WTC11 (cell line): ENCODE data around the gene MAP3K7. TPM values are rescaled to one million over a fixed set of nuclear protein-coding genes. Genes with fewer than 3 reads are reported as not detected.

Experiments used
- ATAC-seq: fragments of 200-7000 bp; cut with Tn5 transposase; 2 replicates; pipeline ENCODE4 v1.10.0; 2021; ENCODE audit warnings: mild to moderate bottlenecking, moderate library complexity
- CTCF ChIA-PET: fragments of 300-600 bp; sonication (Branson Sonifier 250); formaldehyde crosslinking; loops from one replicate; lab custom pipeline; 2021; ENCODE audit warnings: antibody characterized with exemption; lab: Charles Lee
- POLR2A ChIA-PET: fragments of 350-600 bp; sonication (Branson Sonifier 250); formaldehyde crosslinking; loops from one replicate; lab custom pipeline; 2021; ENCODE audit warnings: antibody characterized with exemption; lab: Charles Lee
- DNase-seq: peaks from one replicate; pipeline ENCODE4 v3.0.0; 2021; ENCODE audit warnings: low spot score
- H3K27ac Mint-ChIP-seq: 2 replicates; pipeline ENCODE4 v1.8.0; 2021; ENCODE audit warnings: mixed read lengths
- H3K27me3 Mint-ChIP-seq: 2 replicates; pipeline ENCODE4 v1.8.0; 2021; ENCODE audit warnings: low read depth, mild to moderate bottlenecking, moderate library complexity, mixed read lengths
- H3K36me3 Mint-ChIP-seq: 2 replicates; pipeline ENCODE4 v1.8.0; 2021; ENCODE audit warnings: mixed read lengths
- H3K4me1 Mint-ChIP-seq: 2 replicates; pipeline ENCODE4 v1.8.0; 2022; ENCODE audit warnings: mixed read lengths
- H3K4me3 Mint-ChIP-seq: 2 replicates; pipeline ENCODE4 v1.8.0; 2021; ENCODE audit warnings: mild to moderate bottlenecking, moderate library complexity, mixed read lengths
- H3K9me3 Mint-ChIP-seq: 2 replicates; pipeline ENCODE4 v1.8.0; 2021; ENCODE audit warnings: mixed read lengths
- JAZF1 ChIP-seq: fragments of 250-450 bp; sonication (Bioruptor Pico); IDR thresholded peaks from 2 replicates; pipeline ENCODE4 v1.9.0; 2021; ENCODE audit warnings: moderate library complexity, mild to moderate bottlenecking, inconsistent platforms
- MXD4 ChIP-seq: fragments of 250-450 bp; sonication (Bioruptor Pico); IDR thresholded peaks from 2 replicates; pipeline ENCODE4 v1.8.0; 2021; ENCODE audit warnings: mild to moderate bottlenecking, moderate library complexity, borderline replicate concordance
- NR3C1 ChIP-seq: sonication (generic); formaldehyde crosslinking; conservative IDR thresholded peaks from 2 replicates; pipeline ENCODE4 v1.8.1; 2023; ENCODE audit warnings: low read depth, mild to moderate bottlenecking, missing genetic modification reagents
- OVOL2 ChIP-seq: fragments of 250-450 bp; sonication (Bioruptor Pico); IDR thresholded peaks from 2 replicates; pipeline ENCODE4 v1.9.0; 2021; ENCODE audit warnings: mild to moderate bottlenecking, borderline replicate concordance
- PRRX2 ChIP-seq: fragments of 250-450 bp; sonication (Bioruptor Pico); IDR thresholded peaks from 2 replicates; pipeline ENCODE4 v1.8.0; 2021; ENCODE audit warnings: mild to moderate bottlenecking
- TEAD1 ChIP-seq: sonication (generic); formaldehyde crosslinking; IDR thresholded peaks from 2 replicates; pipeline ENCODE4 v1.8.0; 2022; ENCODE audit warnings: mild to moderate bottlenecking, missing genetic modification reagents
- ZNF396 ChIP-seq: fragments of 250-450 bp; sonication (Bioruptor Pico); IDR thresholded peaks from 2 replicates; pipeline ENCODE4 v1.8.0; 2021; ENCODE audit warnings: mild to moderate bottlenecking, moderate library complexity, borderline replicate concordance
- total RNA-seq: library from RNA; stranded (reverse); gene quantifications from 3 replicates; pipeline ENCODE4 v1.2.3, GENCODE V29; 2021
- TF ChIP-seq, protein P1 (sequence below): fragments of 250-450 bp; sonication (Bioruptor Pico); IDR thresholded peaks from 2 replicates; pipeline ENCODE4 v1.9.0; 2021; ENCODE audit warnings: mild to moderate bottlenecking
- TF ChIP-seq, protein P2 (sequence below): sonication (generic); formaldehyde crosslinking; IDR thresholded peaks from 2 replicates; pipeline ENCODE4 v1.8.1; 2023; ENCODE audit warnings: mild to moderate bottlenecking, missing genetic modification reagents, borderline replicate concordance
- TF ChIP-seq, protein P3 (sequence below): sonication (generic); formaldehyde crosslinking; IDR thresholded peaks from 2 replicates; pipeline ENCODE4 v1.8.1; 2022; ENCODE audit warnings: low read depth, mild to moderate bottlenecking, moderate library complexity, missing genetic modification reagents, borderline replicate concordance
- TF ChIP-seq, protein P4 (sequence below): sonication (generic); formaldehyde crosslinking; IDR thresholded peaks from 2 replicates; pipeline ENCODE4 v1.8.1; 2022; ENCODE audit warnings: mild to moderate bottlenecking, moderate library complexity, missing genetic modification reagents
- TF ChIP-seq, protein P5 (sequence below): sonication (generic); formaldehyde crosslinking; IDR thresholded peaks from 2 replicates; pipeline ENCODE4 v1.8.1; 2023; ENCODE audit warnings: mild to moderate bottlenecking, moderate library complexity, missing genetic modification reagents
- TF ChIP-seq, protein P6 (sequence below): sonication (generic); formaldehyde crosslinking; IDR thresholded peaks from 2 replicates; pipeline ENCODE4 v1.8.0; 2023; ENCODE audit warnings: missing genetic modification reagents
- TF ChIP-seq, protein P7 (sequence below): sonication (generic); formaldehyde crosslinking; IDR thresholded peaks from 2 replicates; pipeline ENCODE4 v1.8.1; 2023; ENCODE audit warnings: mild to moderate bottlenecking, missing genetic modification reagents
- TF ChIP-seq, protein P8 (sequence below): fragments of 250-450 bp; sonication (Bioruptor Pico); IDR thresholded peaks from 2 replicates; pipeline ENCODE4 v1.9.0; 2021; ENCODE audit warnings: mild to moderate bottlenecking
- TF ChIP-seq, protein P9 (sequence below): sonication (generic); formaldehyde crosslinking; IDR thresholded peaks from 2 replicates; pipeline ENCODE4 v1.8.1; 2023; ENCODE audit warnings: mild to moderate bottlenecking, missing genetic modification reagents
- TF ChIP-seq, protein P10 (sequence below): sonication (generic); formaldehyde crosslinking; conservative IDR thresholded peaks from 2 replicates; pipeline ENCODE4 v1.8.1; 2022; ENCODE audit warnings: mild to moderate bottlenecking, missing genetic modification reagents

Gene MAP3K7
- total RNA-seq, 1 experiment from 2014 or later = 36.7 TPM

DNA sequence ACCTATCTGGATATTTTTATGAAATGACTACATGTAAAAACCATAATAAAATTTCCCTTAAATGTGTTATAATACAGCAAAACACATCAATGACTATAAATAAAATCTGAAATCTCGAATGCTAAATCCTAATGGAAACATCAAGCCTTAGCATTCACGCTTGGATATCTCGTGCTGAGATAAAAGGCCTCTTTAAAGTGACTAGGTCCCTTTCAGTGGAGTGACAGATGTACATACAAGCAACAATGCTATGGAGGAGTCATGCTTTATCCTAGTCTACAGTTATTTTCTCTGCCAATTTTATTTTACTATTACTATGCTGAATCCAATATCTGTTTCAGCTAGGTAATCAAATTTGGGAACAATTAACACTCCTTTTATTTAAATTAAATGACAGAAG, 72.4 kb downstream of the MAP3K7 start (continued):
- TF ChIP-seq, protein P1, sequence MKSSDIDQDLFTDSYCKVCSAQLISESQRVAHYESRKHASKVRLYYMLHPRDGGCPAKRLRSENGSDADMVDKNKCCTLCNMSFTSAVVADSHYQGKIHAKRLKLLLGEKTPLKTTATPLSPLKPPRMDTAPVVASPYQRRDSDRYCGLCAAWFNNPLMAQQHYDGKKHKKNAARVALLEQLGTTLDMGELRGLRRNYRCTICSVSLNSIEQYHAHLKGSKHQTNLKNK = no peak
- TF ChIP-seq OVOL2 (no peak), TEAD1 (no peak), JAZF1 (CRISPR knock-in tag) (no peak), ZNF396 (CRISPR knock-in tag) (no peak), NR3C1 (no peak)
- TF ChIP-seq, protein P2, sequence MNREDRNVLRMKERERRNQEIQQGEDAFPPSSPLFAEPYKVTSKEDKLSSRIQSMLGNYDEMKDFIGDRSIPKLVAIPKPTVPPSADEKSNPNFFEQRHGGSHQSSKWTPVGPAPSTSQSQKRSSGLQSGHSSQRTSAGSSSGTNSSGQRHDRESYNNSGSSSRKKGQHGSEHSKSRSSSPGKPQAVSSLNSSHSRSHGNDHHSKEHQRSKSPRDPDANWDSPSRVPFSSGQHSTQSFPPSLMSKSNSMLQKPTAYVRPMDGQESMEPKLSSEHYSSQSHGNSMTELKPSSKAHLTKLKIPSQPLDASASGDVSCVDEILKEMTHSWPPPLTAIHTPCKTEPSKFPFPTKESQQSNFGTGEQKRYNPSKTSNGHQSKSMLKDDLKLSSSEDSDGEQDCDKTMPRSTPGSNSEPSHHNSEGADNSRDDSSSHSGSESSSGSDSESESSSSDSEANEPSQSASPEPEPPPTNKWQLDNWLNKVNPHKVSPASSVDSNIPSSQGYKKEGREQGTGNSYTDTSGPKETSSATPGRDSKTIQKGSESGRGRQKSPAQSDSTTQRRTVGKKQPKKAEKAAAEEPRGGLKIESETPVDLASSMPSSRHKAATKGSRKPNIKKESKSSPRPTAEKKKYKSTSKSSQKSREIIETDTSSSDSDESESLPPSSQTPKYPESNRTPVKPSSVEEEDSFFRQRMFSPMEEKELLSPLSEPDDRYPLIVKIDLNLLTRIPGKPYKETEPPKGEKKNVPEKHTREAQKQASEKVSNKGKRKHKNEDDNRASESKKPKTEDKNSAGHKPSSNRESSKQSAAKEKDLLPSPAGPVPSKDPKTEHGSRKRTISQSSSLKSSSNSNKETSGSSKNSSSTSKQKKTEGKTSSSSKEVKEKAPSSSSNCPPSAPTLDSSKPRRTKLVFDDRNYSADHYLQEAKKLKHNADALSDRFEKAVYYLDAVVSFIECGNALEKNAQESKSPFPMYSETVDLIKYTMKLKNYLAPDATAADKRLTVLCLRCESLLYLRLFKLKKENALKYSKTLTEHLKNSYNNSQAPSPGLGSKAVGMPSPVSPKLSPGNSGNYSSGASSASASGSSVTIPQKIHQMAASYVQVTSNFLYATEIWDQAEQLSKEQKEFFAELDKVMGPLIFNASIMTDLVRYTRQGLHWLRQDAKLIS (CRISPR knock-in tag) = no peak
- TF ChIP-seq, protein P3, sequence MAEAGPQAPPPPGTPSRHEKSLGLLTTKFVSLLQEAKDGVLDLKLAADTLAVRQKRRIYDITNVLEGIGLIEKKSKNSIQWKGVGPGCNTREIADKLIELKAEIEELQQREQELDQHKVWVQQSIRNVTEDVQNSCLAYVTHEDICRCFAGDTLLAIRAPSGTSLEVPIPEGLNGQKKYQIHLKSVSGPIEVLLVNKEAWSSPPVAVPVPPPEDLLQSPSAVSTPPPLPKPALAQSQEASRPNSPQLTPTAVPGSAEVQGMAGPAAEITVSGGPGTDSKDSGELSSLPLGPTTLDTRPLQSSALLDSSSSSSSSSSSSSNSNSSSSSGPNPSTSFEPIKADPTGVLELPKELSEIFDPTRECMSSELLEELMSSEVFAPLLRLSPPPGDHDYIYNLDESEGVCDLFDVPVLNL = no peak
- TF ChIP-seq, protein P4, sequence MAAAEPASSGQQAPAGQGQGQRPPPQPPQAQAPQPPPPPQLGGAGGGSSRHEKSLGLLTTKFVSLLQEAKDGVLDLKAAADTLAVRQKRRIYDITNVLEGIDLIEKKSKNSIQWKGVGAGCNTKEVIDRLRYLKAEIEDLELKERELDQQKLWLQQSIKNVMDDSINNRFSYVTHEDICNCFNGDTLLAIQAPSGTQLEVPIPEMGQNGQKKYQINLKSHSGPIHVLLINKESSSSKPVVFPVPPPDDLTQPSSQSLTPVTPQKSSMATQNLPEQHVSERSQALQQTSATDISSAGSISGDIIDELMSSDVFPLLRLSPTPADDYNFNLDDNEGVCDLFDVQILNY (CRISPR knock-in tag) = no peak
- TF ChIP-seq, protein P5, sequence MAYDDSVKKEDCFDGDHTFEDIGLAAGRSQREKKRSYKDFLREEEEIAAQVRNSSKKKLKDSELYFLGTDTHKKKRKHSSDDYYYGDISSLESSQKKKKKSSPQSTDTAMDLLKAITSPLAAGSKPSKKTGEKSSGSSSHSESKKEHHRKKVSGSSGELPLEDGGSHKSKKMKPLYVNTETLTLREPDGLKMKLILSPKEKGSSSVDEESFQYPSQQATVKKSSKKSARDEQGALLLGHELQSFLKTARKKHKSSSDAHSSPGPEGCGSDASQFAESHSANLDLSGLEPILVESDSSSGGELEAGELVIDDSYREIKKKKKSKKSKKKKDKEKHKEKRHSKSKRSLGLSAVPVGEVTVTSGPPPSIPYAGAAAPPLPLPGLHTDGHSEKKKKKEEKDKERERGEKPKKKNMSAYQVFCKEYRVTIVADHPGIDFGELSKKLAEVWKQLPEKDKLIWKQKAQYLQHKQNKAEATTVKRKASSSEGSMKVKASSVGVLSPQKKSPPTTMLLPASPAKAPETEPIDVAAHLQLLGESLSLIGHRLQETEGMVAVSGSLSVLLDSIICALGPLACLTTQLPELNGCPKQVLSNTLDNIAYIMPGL (CRISPR knock-in tag) = no peak
- TF ChIP-seq, protein P6, sequence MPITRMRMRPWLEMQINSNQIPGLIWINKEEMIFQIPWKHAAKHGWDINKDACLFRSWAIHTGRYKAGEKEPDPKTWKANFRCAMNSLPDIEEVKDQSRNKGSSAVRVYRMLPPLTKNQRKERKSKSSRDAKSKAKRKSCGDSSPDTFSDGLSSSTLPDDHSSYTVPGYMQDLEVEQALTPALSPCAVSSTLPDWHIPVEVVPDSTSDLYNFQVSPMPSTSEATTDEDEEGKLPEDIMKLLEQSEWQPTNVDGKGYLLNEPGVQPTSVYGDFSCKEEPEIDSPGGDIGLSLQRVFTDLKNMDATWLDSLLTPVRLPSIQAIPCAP (CRISPR knock-in tag) = no peak
- TF ChIP-seq, protein P7, sequence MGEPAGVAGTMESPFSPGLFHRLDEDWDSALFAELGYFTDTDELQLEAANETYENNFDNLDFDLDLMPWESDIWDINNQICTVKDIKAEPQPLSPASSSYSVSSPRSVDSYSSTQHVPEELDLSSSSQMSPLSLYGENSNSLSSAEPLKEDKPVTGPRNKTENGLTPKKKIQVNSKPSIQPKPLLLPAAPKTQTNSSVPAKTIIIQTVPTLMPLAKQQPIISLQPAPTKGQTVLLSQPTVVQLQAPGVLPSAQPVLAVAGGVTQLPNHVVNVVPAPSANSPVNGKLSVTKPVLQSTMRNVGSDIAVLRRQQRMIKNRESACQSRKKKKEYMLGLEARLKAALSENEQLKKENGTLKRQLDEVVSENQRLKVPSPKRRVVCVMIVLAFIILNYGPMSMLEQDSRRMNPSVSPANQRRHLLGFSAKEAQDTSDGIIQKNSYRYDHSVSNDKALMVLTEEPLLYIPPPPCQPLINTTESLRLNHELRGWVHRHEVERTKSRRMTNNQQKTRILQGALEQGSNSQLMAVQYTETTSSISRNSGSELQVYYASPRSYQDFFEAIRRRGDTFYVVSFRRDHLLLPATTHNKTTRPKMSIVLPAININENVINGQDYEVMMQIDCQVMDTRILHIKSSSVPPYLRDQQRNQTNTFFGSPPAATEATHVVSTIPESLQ (CRISPR knock-in tag) = no peak
- TF ChIP-seq, all 79 proteins: peak for 0

DNA sequence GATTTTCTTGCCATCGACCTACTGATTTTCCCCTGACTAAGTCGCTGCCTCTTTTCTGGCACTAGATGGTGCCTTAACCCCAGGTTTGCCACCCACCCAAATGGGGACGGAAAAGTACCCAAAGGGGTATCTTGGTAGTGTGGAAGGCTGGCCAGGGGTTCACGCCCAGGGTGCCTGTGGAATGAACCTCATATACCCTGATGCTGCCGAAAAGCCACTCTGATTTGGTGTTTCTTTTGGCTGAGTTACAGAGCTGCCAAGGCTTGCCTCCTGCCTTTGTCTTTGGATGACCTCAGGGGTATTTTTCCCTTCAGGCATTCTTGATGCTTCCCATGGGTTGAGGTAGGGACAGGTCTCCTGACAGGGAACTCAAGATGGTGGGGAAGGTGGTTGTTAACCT, 78.1 kb downstream of the MAP3K7 start:
- ChIA-PET CTCF (interaction anchor here (0.6 to 1.4 kb wide), 16 partner anchors 8 to 568 kb away, joined by 3 to 5 read pairs (median 3); partner anchors contain the start of gene MAP3K7), POLR2A (interaction anchor here (0.7 kb wide), 1 partner anchor 46 kb away, joined by 5 read pairs; no protein-coding TSS in a partner anchor)
- ATAC-seq (peak; percentile 89), DNase-seq (peak; percentile 51)
- no peak overlapping the region for H3K4me3 Mint-ChIP-seq
- 0 out of 2 replicates have a peak, but pooled peaks have one; percentile 51 for TF ChIP-seq MXD4 (CRISPR knock-in tag)
- TF ChIP-seq, protein P8, sequence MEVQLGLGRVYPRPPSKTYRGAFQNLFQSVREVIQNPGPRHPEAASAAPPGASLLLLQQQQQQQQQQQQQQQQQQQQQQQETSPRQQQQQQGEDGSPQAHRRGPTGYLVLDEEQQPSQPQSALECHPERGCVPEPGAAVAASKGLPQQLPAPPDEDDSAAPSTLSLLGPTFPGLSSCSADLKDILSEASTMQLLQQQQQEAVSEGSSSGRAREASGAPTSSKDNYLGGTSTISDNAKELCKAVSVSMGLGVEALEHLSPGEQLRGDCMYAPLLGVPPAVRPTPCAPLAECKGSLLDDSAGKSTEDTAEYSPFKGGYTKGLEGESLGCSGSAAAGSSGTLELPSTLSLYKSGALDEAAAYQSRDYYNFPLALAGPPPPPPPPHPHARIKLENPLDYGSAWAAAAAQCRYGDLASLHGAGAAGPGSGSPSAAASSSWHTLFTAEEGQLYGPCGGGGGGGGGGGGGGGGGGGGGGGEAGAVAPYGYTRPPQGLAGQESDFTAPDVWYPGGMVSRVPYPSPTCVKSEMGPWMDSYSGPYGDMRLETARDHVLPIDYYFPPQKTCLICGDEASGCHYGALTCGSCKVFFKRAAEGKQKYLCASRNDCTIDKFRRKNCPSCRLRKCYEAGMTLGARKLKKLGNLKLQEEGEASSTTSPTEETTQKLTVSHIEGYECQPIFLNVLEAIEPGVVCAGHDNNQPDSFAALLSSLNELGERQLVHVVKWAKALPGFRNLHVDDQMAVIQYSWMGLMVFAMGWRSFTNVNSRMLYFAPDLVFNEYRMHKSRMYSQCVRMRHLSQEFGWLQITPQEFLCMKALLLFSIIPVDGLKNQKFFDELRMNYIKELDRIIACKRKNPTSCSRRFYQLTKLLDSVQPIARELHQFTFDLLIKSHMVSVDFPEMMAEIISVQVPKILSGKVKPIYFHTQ (CRISPR knock-in tag) = 0 out of 2 replicates have a peak, but pooled peaks have one; percentile 14
- TF ChIP-seq, protein P9, sequence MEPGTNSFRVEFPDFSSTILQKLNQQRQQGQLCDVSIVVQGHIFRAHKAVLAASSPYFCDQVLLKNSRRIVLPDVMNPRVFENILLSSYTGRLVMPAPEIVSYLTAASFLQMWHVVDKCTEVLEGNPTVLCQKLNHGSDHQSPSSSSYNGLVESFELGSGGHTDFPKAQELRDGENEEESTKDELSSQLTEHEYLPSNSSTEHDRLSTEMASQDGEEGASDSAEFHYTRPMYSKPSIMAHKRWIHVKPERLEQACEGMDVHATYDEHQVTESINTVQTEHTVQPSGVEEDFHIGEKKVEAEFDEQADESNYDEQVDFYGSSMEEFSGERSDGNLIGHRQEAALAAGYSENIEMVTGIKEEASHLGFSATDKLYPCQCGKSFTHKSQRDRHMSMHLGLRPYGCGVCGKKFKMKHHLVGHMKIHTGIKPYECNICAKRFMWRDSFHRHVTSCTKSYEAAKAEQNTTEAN (CRISPR knock-in tag) = no peak
- no peak for TF ChIP-seq PRRX2 (CRISPR knock-in tag)
- TF ChIP-seq, protein P10, sequence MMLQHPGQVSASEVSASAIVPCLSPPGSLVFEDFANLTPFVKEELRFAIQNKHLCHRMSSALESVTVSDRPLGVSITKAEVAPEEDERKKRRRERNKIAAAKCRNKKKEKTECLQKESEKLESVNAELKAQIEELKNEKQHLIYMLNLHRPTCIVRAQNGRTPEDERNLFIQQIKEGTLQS (CRISPR knock-in tag) = no peak
- peaks cover 6% of the 10 kb centered on the region for H3K36me3 Mint-ChIP-seq
- peak overlapping the region; percentile 3 for H3K27ac Mint-ChIP-seq
- peaks cover 10% of the 10 kb centered on the region for H3K4me1 Mint-ChIP-seq
- H3K9me3 Mint-ChIP-seq = no peaks in the 10 kb centered on the region
- no peaks in the 10 kb centered on the region for H3K27me3 Mint-ChIP-seq
